ENCODE data around the gene OR2B2. TPM values are rescaled to one million over a fixed set of nuclear protein-coding genes. Genes with fewer than 3 reads are reported as not detected.

Gene OR2B2
- total and polyA plus RNA-seq, 2 of the 4 experiments (the other 2 are of a cell fraction) = not detected

DNA sequence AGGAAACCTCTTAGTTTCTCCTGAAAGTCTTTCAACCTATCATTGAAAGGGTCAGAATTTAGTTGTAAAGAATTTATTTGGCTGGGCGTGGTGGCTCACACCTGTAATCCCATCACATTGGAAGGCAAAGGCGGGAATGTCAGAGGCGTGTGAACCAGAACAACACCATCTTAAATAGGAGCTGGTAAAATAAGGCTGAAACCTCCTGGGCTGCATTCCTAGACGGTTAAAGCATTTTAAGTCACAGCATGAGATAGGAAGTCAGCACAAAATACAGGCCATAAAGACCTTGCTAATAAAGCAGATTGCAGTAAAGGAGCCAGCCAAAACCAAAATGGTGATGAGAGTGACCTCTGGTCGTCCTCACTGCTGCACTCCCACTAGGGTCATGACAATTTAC lies 29.6 kb downstream of the OR2B2 start:
- no peak for TF ChIP-seq RAD21 (IDR thresholded peaks at IDR 0.05; ENCODE audit: low read length)
- TF ChIP-seq, protein P1, sequence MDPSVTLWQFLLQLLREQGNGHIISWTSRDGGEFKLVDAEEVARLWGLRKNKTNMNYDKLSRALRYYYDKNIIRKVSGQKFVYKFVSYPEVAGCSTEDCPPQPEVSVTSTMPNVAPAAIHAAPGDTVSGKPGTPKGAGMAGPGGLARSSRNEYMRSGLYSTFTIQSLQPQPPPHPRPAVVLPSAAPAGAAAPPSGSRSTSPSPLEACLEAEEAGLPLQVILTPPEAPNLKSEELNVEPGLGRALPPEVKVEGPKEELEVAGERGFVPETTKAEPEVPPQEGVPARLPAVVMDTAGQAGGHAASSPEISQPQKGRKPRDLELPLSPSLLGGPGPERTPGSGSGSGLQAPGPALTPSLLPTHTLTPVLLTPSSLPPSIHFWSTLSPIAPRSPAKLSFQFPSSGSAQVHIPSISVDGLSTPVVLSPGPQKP (IDR thresholded peaks at IDR 0.05; ENCODE audit: borderline replicate concordance, low read depth, low read length) = no peak
- no peak for TF ChIP-seq SMC3 (IDR thresholded peaks at IDR 0.05; ENCODE audit: low read depth, low read length)
- no peak for TF ChIP-seq FOS (IDR thresholded peaks at IDR 0.05; ENCODE audit: low read depth, low read length)
- no peak for TF ChIP-seq POLR2A (IDR thresholded peaks at IDR 0.05; ENCODE audit: low read depth, low read length)
- no peak for TF ChIP-seq MAFK (IDR thresholded peaks at IDR 0.05; ENCODE audit: low read depth, low read length)
- no peak for TF ChIP-seq CEBPB (IDR thresholded peaks at IDR 0.05; ENCODE audit: low read depth, low read length)
- no peak for TF ChIP-seq NFE2L2 (IDR thresholded peaks at IDR 0.05; ENCODE audit: low read depth, low read length)
- no peak for TF ChIP-seq BHLHE40 (IDR thresholded peaks at IDR 0.05; ENCODE audit: low read depth, low read length)
- TF ChIP-seq, protein P2, sequence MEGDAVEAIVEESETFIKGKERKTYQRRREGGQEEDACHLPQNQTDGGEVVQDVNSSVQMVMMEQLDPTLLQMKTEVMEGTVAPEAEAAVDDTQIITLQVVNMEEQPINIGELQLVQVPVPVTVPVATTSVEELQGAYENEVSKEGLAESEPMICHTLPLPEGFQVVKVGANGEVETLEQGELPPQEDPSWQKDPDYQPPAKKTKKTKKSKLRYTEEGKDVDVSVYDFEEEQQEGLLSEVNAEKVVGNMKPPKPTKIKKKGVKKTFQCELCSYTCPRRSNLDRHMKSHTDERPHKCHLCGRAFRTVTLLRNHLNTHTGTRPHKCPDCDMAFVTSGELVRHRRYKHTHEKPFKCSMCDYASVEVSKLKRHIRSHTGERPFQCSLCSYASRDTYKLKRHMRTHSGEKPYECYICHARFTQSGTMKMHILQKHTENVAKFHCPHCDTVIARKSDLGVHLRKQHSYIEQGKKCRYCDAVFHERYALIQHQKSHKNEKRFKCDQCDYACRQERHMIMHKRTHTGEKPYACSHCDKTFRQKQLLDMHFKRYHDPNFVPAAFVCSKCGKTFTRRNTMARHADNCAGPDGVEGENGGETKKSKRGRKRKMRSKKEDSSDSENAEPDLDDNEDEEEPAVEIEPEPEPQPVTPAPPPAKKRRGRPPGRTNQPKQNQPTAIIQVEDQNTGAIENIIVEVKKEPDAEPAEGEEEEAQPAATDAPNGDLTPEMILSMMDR (conservative IDR thresholded peaks at IDR 0.05; ENCODE audit: low read depth, low read length) = no peak
- TF ChIP-seq MAZ (IDR thresholded peaks at IDR 0.05; ENCODE audit: borderline replicate concordance, low read depth, low read length) = no peak
- no peak for TF ChIP-seq RFX5 (IDR thresholded peaks at IDR 0.05; ENCODE audit: low read depth, low read length)
- Histone ChIP-seq H2BK15ac (ENCODE audit: low read depth, low read length) (no peak overlapping the region), H3K4me1 (ENCODE audit: control insufficient read depth, insufficient read depth, low read length) (no peaks in the 10 kb centered on the region), H3K56ac (ENCODE audit: extremely low read depth, insufficient read depth, low read length) (no peak overlapping the region), H3K27ac (ENCODE audit: insufficient read depth, low read length) (no peak overlapping the region), H2AK5ac (ENCODE audit: low read depth, low read length) (no peak overlapping the region), H3K79me1 (ENCODE audit: low read depth in 1 of 2, low read length in 2 of 2) (no peaks in the 10 kb centered on the region), H4K8ac (ENCODE audit: low read depth in 2 of 2, low read length in 2 of 2) (no peak overlapping the region), H4K20me1 (ENCODE audit: insufficient read depth, low read length) (no peaks in the 10 kb centered on the region), H4K91ac (ENCODE audit: insufficient read depth, low read depth, low read length) (no peak overlapping the region), H3K9me3 (ENCODE audit: control insufficient read depth, insufficient read depth, low read length) (no peaks in the 10 kb centered on the region), H2BK5ac (ENCODE audit: low read depth, low read length, poor library complexity, severe bottlenecking) (no peak overlapping the region), H3K18ac (ENCODE audit: low read depth, low read length) (no peak overlapping the region), H3K23ac (ENCODE audit: low read depth, low read length) (no peak overlapping the region), H3K36me3 (ENCODE audit: control insufficient read depth, insufficient read depth, low read length) (no peaks in the 10 kb centered on the region), H3K9me1 (ENCODE audit: insufficient read depth, low read length) (no peaks in the 10 kb centered on the region), H4K5ac (ENCODE audit: low read depth, low read length) (no peak overlapping the region), H2BK20ac (ENCODE audit: low read depth, low read length) (no peak overlapping the region), H2AFZ (replicated peaks; ENCODE audit: low read length, poor library complexity) (no peak overlapping the region), H3K4me3 (ENCODE audit: insufficient read depth, low read depth, low read length) (no peak overlapping the region), H3K27me3 (ENCODE audit: control insufficient read depth, insufficient read depth, low read length) (no peaks in the 10 kb centered on the region), H3K9ac (ENCODE audit: low read depth, low read length) (no peak overlapping the region), H3K4me2 (ENCODE audit: low read depth, low read length) (no peak overlapping the region), H2BK120ac (ENCODE audit: low read depth, low read length) (no peak overlapping the region), H2AK9ac (replicated peaks; ENCODE audit: low read depth, low read length, poor library complexity) (no peak overlapping the region), H3K4ac (ENCODE audit: low read depth, low read length) (no peak overlapping the region), H3K14ac (replicated peaks; ENCODE audit: low read depth, low read length) (no peak overlapping the region)
- in situ Hi-C loops (cut with MboI; ENCODE audit: low sequenced_read_pairs) = no loop called here
- ChIA-PET POLR2A (ENCODE audit: unreplicated experiment) (no interaction called here), CTCF (no interaction called here)
- intact Hi-C loops (cut with micrococcal nuclease) = no loop called here
- no peak for DNase-seq
- no peak for ATAC-seq (ENCODE audit: low read depth)
- WGBS, 2 experiments (ENCODE audit: extremely low coverage in 2 of 2, insufficient read length in 1 of 2) = 100% methylated on average over 1 of the region's 5 CpGs; no CpG with 5 or more reads in 1 of the 2 experiments
- no TSS peak for BruUV-seq (replicated peaks)
- dilution Hi-C loops (cut with HindIII; ENCODE audit: low sequenced_read_pairs, unreplicated experiment) = loop anchor here (25.0 kb wide), 1 partner anchor 745 kb away; a partner anchor contains a TSS

Measured in IMR-90 (cell line).